HuH-7.5 (cell line): ENCODE measurements around the gene POGLUT3.

Experiments
- DNase-seq: peaks from one replicate; pipeline ENCODE4 v3.0.0; 2011; ENCODE audit warnings: low spot score

POGLUT3 gene

GRCh38 chr11:108498046-108498815 is at the start of gene POGLUT3:
Gene POGLUT3 (minus strand): TSS chr11:108498384. CDS start chr11:108498366, 18 bp downstream.
- peak; percentile 56 for DNase-seq

DNA sequence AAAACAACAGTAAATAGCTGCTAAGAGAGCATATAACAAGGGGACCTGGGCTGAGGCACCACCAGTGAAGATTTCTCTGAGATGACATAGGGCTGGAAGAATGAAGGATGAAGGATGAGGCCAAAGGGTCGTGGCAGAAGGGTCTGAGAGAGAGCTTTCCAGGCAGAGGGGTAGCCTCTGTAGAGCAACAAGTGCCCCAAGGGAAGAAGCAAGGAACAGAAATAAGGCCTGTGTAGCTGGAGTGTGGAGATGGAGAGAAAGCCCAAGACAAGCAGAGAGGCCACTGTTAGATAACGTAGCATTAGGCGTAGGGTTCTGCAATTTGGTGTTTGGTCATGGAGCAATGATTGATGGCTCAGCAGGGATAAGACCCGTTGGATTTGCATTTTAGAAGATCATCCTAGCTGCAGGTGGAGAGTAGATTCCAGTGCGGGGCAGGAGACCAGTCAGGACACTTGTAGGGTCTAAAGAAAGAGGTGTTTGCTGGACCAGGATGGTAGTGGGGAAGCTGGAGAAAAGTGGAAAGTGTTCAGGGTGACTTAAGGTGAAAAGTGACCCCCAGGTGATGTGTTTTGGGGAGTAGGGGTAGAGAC is 47.8 kb upstream of the POGLUT3 start:
- no peak for DNase-seq

DNA sequence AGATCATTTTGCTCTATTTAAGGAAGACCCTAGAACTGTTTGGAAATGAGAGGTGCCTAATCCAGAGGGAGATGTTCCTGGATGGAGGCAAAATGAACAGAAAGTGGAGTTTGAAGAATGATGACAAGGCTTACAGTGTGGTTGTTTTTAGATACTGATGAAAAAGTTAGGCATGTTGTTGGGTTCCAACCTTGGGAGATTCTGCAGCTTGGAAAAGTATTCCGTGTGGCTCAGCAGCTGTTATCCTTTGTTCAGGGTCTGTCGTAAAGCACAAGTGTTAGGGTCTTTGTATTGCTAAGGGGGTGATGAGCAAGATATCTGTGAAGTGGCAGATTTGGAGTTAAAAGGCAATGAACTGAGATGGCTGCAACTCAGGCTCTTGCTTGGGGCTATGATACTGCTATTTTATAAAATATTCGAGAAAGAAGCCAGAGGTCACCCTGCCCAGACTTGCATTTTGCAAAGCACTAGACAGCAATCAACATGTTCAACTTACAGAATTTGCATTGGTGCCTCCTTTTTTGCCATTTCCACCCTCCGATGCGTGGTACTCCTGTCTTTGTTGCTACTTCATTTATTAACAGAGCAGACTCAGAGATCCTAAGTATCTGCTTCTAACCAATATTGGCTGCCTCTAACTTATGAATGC is 45.3 kb upstream of the POGLUT3 start:
- no peak for DNase-seq

GRCh38 chr11:108541531-108541930 is 43.3 kb upstream of the POGLUT3 start:
- no peak for DNase-seq

- DNase-seq, result no peak
These were observed 40.3 kb upstream of the POGLUT3 start for GRCh38 chr11:108538502-108538901.

GRCh38 chr11:108538022-108538424 is 39.8 kb upstream of the POGLUT3 start:
- DNase-seq, result no peak

- no peak for DNase-seq
These were observed 38.6 kb upstream of the POGLUT3 start for GRCh38 chr11:108536783-108537182.

DNA sequence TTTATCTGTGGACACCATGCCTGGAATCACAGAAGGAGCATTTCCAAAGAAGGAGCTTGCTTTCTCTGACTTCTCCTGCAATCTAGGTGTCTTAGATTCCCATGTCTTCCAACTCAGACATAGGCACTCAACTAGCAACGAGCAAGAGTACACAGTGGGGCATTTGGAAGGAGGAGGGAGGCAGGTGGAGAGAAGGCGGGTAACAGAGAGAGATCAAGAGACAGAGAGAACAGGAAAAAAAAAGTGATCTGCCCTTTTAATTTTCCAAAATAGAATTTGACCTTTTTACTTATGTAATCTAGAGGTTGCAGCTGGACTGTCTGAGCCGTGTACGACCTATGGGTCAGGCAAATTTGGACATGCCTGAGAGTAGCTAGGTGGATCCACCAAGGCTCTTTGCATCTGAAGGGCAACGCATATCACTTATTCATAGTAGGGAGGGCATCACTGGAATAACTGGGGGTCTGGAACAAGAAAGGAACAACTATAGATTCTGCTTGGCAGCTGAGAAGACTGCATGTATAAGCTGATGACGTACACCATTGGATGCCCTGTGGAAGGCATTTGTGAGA is 37.3 kb upstream of the POGLUT3 start:
- DNase-seq, result no peak

GRCh38 chr11:108534274-108534882 is 36.2 kb upstream of the POGLUT3 start:
- no peak for DNase-seq

GRCh38 chr11:108530426-108530825 is 32.2 kb upstream of the POGLUT3 start:
- DNase-seq, result no peak

GRCh38 chr11:108527382-108527781 is 29.2 kb upstream of the POGLUT3 start:
- DNase-seq, result no peak

- no peak for DNase-seq
These were observed 27.0 kb upstream of the POGLUT3 start for GRCh38 chr11:108525161-108525560.

GRCh38 chr11:108524422-108524821 is 26.2 kb upstream of the POGLUT3 start:
- no peak for DNase-seq

- DNase-seq, result no peak
These were observed 24.1 kb upstream of the POGLUT3 start for GRCh38 chr11:108522318-108522717.

DNA sequence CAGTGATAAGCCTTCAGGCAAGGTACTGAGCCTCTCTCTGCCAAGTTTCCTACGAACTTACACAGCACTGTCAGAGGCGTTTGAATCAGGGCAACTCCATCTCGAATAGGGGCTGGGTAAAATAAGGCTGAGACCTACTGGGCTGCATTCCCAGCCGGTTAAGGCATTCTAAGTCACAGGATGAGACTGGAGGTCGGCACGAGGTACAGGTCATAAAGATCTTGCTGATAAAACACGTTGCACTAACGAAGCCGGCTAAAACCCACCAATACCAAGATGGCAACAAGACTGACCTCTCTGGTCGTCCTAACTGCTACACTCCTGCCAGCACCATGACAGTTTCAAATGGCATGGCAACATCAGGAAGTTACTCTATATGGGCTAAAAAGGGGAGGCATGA is 20.4 kb upstream of the POGLUT3 start:
- no peak for DNase-seq

DNA sequence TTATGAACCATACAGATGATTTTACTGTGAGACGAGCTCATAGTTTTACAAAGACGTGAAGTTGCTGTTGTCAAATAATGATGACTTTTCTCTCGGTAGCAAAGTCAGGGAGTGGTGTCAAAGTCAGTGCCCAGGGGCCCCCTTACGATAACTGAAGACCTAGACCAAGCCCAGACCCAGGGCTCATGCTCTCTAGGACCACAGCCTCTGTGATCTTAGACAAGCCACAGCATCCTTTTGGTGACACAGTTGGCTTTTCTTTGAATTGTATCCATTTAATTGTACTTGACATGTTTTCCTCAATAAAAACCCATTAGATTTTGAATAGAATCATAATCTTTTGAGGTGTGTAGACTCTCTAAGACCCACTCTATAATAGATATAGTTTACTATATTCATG is 17.9 kb upstream of the POGLUT3 start:
- no peak for DNase-seq

DNA sequence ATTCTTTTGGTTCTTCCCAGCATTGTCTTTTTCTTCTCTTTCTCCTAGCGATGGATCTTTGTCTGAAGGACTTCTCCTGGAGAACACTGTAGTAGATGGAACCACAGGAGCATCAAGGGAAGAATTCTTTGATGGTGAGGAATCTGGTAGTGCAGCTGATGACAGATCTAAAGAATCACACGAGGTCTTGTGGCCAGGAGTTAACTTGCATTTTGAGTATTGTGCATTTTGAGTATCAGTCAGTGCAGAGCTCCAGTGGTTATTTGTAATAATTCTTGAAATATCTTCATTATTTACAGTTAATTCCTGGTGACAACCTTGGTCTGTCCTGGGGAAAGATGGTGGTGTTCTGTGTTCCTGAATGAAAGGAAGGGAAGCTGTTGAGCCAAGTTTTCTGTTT is 14.5 kb upstream of the POGLUT3 start:
- DNase-seq, result no peak

GRCh38 chr11:108511851-108512474 is 13.8 kb upstream of the POGLUT3 start:
- DNase-seq, result no peak

GRCh38 chr11:108508653-108509593 is 10.7 kb upstream of the POGLUT3 start:
- DNase-seq, result no peak

- DNase-seq, result no peak
These were observed 3.2 kb upstream of the POGLUT3 start for GRCh38 chr11:108501396-108501795.

- DNase-seq, result no peak
These were observed 2.5 kb upstream of the POGLUT3 start for GRCh38 chr11:108500721-108501120.
